Measurements from ENCODE around the gene XKR3. TPM values are rescaled to one million over a fixed set of nuclear protein-coding genes. Genes with fewer than 3 reads are reported as not detected.

The XKR3 gene
- total RNA-seq, 1 donor = not detected

Small RNAs within 50 kb of the gene (small RNA-seq; reads per million reads assigned to genes)
- not detected for gene GPM6BP3

Other genes starting within 250 kb of the XKR3 start
- gene CCT8L2, start 232.6 kb downstream of the XKR3 start, total RNA-seq = not detected in 2 replicates
- gene GAB4, start 182.8 kb upstream of the XKR3 start, total RNA-seq = not detected in 2 replicates